RWPE1 (cell line): ENCODE data around the gene SPOPL.
"Not testable (repeated sequence)": the region's sequence is repeated elsewhere in the genome, so short reads cannot be mapped to it uniquely, and the experiment has no call there.

Source experiments
- CTCF ChIA-PET: fragments of 350-600 bp; sonication (Branson Sonifier 250); formaldehyde crosslinking; extraction: SDS; loops from one replicate; lab custom pipeline; 2021; lab: Yijun Ruan, JAX
- POLR2A ChIA-PET: fragments of 400-600 bp; formaldehyde crosslinking; extraction: SDS; loops from one replicate; lab custom pipeline; 2020; ENCODE audit warnings: antibody characterized with exemption; ENCODE audit not compliant: low non-redundant PET; lab: Yijun Ruan, JAX
- DNase-seq: peaks from one replicate; pipeline ENCODE4 v3.0.0; 2012; ENCODE audit warnings: low spot score
- H3K27ac ChIP-seq: fragments of 450-650 bp; 2 replicates; pipeline ENCODE4 v1.5.1; 2017
- TF ChIP-seq, protein P1 (sequence below): fragments of 450-650 bp; conservative IDR thresholded peaks from 2 replicates; pipeline ENCODE4 v1.5.1; 2017; ENCODE audit warnings: low read depth, mild to moderate bottlenecking

The SPOPL gene

GRCh38 chr2:138476940-138477339, 24.6 kb upstream of the SPOPL start:
- POLR2A ChIA-PET = no interaction called here
- DNase-seq = no peak
- no peak overlapping the region for H3K27ac ChIP-seq
- CTCF ChIA-PET = interaction anchor here (0.6 kb wide), 1 partner anchor 14 kb away, joined by 3 read pairs; no protein-coding TSS in a partner anchor
- TF ChIP-seq, protein P1, sequence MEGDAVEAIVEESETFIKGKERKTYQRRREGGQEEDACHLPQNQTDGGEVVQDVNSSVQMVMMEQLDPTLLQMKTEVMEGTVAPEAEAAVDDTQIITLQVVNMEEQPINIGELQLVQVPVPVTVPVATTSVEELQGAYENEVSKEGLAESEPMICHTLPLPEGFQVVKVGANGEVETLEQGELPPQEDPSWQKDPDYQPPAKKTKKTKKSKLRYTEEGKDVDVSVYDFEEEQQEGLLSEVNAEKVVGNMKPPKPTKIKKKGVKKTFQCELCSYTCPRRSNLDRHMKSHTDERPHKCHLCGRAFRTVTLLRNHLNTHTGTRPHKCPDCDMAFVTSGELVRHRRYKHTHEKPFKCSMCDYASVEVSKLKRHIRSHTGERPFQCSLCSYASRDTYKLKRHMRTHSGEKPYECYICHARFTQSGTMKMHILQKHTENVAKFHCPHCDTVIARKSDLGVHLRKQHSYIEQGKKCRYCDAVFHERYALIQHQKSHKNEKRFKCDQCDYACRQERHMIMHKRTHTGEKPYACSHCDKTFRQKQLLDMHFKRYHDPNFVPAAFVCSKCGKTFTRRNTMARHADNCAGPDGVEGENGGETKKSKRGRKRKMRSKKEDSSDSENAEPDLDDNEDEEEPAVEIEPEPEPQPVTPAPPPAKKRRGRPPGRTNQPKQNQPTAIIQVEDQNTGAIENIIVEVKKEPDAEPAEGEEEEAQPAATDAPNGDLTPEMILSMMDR = no peak

GRCh38 chr2:138482796-138483195, 18.8 kb upstream of the SPOPL start:
- DNase-seq, POLR2A ChIA-PET, H3K27ac ChIP-seq, CTCF ChIA-PET: not testable (repeated sequence)

DNA sequence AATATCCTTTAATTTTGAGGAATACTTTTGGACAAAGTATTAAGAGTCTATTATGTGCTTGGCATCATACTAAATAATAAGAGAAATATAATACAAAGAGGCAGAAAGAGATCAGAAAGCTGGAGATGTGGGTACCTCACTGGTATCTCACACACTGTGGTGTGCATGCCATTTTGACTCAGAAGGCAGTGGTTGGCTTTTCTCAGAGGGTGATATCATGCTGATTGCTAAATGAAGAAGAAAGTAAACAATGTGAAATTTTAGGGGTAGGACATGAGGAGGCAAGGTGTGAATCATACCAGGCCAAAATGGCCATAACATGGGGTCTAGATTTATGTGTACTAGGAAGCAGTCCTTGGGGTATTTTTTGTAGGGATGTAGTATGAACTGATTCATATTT, 16.6 kb upstream of the SPOPL start:
- POLR2A ChIA-PET = no interaction called here
- CTCF ChIA-PET = no interaction called here
- no peak for DNase-seq
- TF ChIP-seq, protein P1 = no peak
- H3K27ac ChIP-seq = no peak overlapping the region

DNA sequence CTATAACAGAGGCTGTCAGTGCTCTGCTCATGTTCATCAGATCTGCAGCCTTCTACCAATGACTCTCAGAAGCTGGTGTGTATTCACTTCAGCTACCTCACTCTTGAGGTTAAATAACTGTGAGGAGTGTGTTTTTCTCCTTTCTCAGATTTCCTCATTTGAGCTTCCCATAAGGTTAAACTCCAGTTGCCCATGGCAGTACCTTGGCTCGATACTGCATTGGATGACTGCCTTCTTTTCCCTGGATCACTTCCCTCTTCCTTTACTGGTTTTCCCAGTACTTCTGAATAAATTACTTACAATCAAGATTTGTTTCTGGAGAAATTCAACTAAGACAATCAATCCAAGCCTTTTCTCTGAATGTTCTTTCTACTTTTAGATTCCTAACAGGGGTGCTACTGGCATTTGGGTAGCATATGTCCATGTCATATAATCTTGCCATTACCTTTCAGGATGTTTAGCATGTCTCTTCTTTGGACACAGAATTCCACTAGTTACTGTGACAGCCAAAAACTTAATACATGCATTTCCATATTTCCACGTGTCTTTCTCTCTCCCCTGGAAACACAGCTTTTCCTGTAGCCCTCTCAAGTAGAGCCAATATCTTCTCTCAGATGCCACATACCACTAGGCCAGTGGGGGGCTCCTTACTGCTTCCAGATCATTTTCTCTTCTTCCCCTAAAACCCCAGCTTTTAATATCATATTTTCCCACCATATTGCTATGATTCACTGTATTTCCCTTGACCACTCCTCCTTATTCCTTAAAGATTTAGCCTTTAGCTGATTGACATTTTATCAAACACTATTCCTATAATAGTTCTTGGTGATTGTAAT, 15.0 kb upstream of the SPOPL start:
- TF ChIP-seq, protein P1 = no peak
- CTCF ChIA-PET = interaction anchor here (0.6 kb wide), 1 partner anchor 12 kb away, joined by 4 read pairs; no protein-coding TSS in a partner anchor
- no peak for DNase-seq

DNA sequence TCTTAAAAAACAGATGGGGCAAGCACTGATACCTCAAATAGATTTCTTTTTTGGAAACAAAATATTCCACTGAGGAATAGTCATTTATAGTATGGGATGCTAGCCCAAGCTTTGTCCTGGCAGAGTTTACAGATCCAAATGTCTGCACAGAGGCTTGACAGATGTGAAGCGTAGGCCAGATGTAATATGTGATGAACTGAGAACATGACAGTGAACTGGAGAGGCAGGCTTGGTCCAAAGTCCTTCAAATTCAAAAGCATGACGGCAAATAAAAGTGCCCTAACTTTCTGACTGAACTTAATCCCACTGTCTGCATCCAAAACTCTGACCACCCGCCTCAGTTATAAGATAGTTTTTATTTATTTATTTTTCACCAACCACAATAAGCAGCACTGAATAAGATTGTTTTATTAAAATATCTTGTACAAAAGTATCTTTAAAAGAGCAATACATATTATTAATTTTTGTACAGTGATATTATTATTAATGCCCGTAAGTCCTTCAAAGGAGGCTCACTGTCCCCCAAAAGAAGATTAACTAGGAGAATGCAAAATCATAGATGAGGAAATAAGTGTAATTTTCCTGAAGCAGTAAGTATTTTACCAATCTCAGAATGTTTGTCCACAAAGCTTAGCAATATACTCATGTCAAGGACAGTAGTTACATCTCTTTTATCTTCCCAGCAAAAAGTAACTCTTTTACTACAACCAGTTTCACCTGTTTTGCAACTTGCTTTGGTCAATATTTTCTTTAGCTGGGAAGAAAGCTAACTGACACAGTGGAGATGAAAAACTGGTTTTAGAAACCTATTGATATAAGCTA, 10.7 kb upstream of the SPOPL start:
- no peak for DNase-seq
- POLR2A ChIA-PET = no interaction called here

More for the DNA sequence above, 15.0 kb upstream of the SPOPL start:
- POLR2A ChIA-PET = no interaction called here
- H3K27ac ChIP-seq = no peak overlapping the region

GRCh38 chr2:138491495-138491862, 10.1 kb upstream of the SPOPL start:
- DNase-seq = no peak
- ChIA-PET POLR2A (no interaction called here), CTCF (no interaction called here)
- H3K27ac ChIP-seq = no peak overlapping the region
- TF ChIP-seq, protein P1 = no peak

More for the DNA sequence above, 10.7 kb upstream of the SPOPL start:
- TF ChIP-seq, protein P1 = no peak
- H3K27ac ChIP-seq = no peak overlapping the region
- CTCF ChIA-PET = no interaction called here

- H3K27ac ChIP-seq = no peak overlapping the region
- POLR2A ChIA-PET = no interaction called here
- CTCF ChIA-PET = no interaction called here
- no peak for DNase-seq
- TF ChIP-seq, protein P1 = no peak
Measured at GRCh38 chr2:138492160-138492559, 9.4 kb upstream of the SPOPL start.
